Stimulated activated CD4-positive, alpha-beta T cell treated with anti-CD3 and anti-CD28 coated beads, Interleukin-2, amount 100 ng/mL, for 24 hours (primary cell): ENCODE data around the gene PAQR7.

Experiments
- DNase-seq, 2 donors: peaks; one replicate each; pipeline ENCODE4 v3.0.0-alpha.2; 2020

Gene PAQR7

GRCh38 chr1:25814549-25815087 is 60.9 kb downstream of the PAQR7 start:
- no peak for DNase-seq

- no peak for DNase-seq
These were observed 61.6 kb downstream of the PAQR7 start for GRCh38 chr1:25813734-25814471.

DNA sequence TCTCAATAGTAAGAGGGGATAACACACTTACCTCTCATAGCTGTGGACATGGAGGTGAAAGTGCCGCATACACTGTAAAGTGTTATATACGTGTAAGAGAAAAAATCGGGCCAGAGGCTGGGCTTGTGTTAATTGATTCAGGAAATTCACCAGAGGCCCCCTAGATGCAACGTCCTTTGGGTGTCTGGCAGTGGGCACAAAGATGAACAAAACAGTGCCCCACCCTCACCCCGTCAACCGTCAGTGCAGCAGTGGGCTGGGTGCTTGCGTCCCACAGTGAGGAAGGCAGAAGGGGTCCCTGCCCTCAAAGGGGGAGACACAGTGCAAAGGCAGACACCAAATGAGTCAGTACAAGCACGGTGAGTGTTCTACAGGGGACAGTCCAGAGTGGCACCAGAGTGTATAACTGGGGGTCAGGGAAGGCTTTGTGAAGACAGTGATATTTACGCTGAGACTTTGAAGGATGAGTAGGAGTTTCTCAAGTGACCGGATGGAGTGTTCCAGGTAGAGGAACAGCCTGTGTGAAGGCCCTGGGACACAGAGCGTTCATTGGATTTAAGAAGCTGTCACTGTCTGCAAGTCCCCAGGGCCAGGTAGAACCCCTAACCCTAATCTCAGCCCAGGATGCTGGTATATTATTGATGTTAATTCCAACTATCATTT is 62.3 kb downstream of the PAQR7 start:
- DNase-seq: no peak
